Measurements from ENCODE around the gene PRSS27.

GRCh38 chr16:2673066-2673999 lies 46.7 kb downstream of the PRSS27 start:
- TF ChIP-seq, protein P1, sequence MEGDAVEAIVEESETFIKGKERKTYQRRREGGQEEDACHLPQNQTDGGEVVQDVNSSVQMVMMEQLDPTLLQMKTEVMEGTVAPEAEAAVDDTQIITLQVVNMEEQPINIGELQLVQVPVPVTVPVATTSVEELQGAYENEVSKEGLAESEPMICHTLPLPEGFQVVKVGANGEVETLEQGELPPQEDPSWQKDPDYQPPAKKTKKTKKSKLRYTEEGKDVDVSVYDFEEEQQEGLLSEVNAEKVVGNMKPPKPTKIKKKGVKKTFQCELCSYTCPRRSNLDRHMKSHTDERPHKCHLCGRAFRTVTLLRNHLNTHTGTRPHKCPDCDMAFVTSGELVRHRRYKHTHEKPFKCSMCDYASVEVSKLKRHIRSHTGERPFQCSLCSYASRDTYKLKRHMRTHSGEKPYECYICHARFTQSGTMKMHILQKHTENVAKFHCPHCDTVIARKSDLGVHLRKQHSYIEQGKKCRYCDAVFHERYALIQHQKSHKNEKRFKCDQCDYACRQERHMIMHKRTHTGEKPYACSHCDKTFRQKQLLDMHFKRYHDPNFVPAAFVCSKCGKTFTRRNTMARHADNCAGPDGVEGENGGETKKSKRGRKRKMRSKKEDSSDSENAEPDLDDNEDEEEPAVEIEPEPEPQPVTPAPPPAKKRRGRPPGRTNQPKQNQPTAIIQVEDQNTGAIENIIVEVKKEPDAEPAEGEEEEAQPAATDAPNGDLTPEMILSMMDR (conservative IDR thresholded peaks at IDR 0.05; ENCODE audit: low read length), result no peak
- TF ChIP-seq EZH2phosphoT487 (IDR thresholded peaks at IDR 0.05; ENCODE audit: borderline replicate concordance), result no peak

Data from Loucy (cell line).